G401.6 (cell line): Measurements from ENCODE around the gene EPHX1.

Source experiments
- FAIRE-seq: peaks from 2 replicates; lab custom pipeline; 2012; peaks lifted over from hg19 to GRCh38; lab: Jason Lieb, UNC

Gene EPHX1

DNA sequence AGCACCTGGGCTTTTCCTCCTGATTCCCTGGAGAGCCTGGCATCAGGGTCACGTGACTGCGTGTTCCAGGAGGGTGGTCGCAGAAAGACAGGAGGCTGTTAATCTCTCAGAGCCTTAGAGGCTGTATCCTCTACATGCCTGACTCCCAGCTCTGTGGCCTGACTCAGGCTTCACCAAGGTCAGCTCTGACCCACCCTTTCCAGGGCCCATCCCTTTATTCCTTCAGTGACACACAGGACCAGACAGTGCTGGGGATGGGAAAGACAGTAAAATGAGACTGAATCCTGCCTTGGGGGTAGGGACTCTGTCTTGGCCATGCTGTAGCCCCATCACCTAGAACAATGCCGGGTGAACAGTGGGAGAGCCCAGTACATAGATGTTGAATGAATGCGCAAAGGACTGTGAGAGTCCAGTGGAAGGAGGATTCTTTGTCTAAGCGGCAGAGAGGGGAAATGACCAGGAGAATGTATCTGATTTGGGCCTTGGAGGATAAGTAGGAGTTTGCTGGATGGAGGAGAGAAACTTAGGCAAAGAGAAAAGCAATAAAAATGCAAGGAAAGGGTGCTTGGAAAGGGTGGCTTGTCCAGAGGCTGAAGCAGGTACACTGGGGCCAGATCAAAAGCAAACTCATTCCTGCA is 33.0 kb downstream of the EPHX1 start:
- no peak for FAIRE-seq

DNA sequence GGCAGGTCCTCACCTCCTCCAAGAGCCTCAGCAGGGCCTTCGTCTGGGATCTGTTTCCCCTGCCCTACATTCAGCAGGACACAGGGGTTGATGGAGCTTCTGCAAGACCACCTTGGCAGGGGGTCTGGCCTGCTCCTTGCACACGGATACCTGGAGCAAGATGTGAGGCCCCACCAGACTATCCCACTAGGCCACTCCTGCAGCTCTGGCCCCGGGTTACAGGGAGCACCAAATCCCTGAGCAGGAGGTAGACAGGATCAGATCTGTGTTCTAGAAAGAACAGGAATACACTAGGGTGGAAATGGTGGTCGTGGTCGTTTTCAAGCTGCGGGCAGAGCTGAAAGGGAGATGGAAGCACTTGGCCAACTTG is 33.5 kb downstream of the EPHX1 start:
- FAIRE-seq, result no peak

GRCh38 chr1:225844236-225845061 is 34.5 kb downstream of the EPHX1 start:
- FAIRE-seq, result no peak

DNA sequence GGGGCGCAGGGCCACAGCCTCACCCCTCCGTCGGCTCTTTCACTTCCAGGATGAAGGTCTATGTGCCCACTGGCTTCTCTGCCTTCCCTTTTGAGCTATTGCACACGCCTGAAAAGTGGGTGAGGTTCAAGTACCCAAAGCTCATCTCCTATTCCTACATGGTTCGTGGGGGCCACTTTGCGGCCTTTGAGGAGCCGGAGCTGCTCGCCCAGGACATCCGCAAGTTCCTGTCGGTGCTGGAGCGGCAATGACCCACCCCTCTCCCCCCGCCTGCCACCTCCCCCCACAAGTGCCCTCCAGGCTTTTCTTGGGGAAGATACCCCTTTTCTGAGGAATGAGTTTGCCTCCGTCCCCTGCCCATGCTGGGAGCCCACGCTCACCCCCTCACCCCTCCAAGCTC is 35.2 kb downstream of the EPHX1 start:
- no peak for FAIRE-seq

GRCh38 chr1:225845571-225846259 is 35.8 kb downstream of the EPHX1 start:
- FAIRE-seq, result no peak

GRCh38 chr1:225846331-225847310 is 36.7 kb downstream of the EPHX1 start:
- no peak for FAIRE-seq

- FAIRE-seq, result no peak
These were observed 37.7 kb downstream of the EPHX1 start for GRCh38 chr1:225847610-225848009.

DNA sequence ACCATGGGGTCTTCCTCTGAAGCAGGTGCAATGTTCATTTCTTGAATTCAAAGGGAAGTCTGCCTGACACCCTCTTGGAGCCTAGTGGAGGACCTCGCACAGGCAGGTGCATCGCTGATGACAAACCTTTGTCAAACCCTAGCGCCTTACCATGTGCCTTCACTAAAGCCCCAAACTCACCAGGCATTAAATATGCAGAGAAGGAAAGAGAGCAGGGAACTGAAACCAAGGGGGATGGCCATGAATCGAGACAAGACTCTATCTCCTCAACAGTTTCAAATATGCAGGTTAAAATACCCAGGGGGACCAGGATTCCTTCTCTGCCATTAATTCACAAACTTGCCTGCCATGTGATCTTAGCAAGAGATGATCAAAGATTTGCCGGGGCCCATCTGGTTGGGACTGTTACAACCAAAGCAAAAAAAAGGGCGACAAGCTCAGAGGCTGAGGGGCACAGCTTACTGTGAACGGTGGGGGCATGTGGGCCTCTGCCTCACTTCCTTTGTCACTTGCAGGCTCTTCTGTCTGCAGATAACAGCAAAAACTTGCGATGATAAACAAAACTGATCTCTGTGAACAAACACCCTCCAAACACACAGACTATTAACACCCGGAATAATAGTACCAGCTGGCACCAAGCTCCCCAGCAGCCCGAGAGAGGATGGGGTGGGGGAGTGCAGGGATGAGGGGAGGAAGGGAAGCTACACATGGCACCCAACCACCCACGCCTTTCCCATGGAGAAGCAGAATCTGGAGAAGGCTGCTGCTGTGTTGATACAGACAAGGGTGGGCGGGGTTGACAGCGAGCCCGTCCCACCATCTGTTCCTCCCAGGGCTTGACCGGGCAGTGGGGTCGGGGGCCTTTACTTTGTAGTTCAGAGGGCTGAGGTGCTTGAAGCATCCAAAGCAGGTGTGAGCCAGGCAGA is 38.4 kb downstream of the EPHX1 start:
- FAIRE-seq, result no peak

DNA sequence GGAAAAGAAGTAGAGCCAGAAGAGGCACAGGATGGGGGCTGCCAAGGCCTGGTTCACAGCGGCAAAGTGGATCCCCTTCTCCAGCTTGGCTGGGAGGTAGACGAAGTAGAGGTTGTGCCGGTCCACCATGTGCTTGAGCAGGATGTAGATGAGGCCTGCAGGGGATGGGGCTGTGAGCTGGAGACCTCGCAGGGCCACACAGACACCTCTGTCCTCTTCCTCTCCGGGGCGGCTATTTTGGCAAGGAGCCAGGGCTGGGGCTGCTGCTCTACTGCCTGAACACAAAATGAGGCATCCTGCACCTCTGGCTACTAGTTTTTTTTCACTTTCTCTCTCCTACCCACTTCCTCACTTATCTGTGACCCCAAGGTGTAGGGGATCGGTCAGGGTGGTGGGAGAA is 40.0 kb downstream of the EPHX1 start:
- no peak for FAIRE-seq

- no peak for FAIRE-seq
These were observed 40.4 kb downstream of the EPHX1 start for GRCh38 chr1:225850370-225850769.

DNA sequence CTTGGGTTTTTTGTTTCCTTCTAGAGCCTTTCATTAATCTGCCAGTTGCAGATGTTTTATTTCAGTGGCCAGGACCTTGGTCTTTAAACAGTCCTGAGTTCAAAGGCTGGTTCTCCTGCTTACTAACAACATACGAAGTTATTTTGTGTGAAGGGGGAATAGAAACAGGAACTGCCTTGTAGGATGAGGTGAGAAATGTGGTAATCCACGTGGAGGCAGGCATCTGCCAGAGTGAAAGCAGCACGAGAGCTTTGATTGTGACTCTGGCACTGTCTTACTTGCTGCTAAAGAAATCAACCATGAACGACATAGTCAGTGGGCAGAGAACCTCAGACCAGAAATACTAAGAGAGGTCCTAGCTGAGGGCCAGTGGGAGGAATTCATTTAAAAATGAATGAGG is 41.9 kb downstream of the EPHX1 start:
- FAIRE-seq, result no peak

DNA sequence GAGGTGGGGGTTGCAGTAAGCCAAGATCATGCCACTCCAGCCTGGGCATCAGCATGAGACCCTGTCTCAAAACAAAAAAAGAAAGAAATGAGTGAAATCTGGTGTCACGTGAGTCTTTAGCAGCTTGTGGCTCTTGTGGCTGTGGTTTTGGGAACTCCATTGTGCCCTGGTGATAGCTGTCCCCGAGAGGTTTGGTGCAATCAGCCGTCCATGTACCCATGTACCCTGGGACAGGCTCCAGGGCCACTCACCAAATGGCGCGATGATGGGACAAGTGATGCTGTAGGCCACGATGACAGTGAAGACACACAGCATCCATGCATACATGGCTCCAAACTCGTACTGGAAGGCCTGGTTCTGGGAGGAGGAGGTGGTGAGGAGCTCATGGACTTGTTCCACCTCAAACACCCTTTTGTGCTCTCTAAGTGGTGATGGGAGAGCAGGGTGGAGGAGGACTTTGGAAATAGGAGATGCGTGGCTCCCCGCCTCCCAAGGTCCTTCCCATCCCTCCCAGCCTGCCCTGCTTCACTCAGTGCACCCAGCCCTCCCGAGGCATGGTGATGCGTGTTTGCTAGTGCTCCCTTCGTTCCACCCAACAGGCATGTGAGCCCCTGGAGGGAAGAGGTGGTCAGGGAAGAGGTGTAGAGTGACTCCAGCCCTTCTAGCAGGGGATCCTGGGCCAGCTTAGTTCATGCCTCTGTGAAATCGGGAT is 42.6 kb downstream of the EPHX1 start:
- no peak for FAIRE-seq

- FAIRE-seq, result no peak
These were observed 43.5 kb downstream of the EPHX1 start for GRCh38 chr1:225853441-225853840.

DNA sequence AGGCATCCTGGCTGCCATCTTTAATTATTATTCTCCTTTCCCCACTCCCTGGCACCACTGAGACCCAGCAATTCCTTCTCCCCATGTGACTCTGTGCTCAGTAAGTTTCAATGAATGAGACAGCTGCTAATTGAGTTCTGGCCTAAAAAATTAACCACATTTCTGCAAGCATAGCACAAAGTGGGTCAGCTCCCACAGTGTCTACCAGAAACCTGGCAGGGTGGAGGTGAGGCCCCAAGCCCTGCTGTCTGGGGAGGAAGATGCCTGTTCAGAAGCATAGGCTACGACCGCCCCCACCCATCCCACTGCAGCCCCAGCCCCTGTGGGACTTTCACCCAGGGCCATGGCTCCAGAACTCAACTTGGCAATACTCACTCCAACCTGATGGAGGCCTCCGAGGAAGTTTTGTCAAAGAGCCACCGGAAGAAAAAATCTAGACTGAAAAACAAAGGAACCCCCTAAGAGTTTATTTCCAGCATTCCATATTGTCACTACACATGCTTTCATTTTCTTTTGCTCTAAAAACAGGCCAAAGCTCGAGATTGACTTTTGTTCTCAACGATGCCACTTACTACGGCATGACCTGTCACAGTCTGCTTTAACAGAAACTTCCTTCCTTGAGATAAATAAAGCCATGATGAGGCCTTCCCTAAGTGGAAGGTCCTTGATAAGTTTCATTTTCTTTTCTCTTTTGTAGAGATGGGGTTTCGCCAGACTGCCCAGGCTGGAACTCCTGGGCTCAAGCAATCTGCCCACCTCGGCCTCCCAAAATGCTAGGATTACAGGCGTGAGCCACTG is 45.8 kb downstream of the EPHX1 start:
- FAIRE-seq, result no peak

DNA sequence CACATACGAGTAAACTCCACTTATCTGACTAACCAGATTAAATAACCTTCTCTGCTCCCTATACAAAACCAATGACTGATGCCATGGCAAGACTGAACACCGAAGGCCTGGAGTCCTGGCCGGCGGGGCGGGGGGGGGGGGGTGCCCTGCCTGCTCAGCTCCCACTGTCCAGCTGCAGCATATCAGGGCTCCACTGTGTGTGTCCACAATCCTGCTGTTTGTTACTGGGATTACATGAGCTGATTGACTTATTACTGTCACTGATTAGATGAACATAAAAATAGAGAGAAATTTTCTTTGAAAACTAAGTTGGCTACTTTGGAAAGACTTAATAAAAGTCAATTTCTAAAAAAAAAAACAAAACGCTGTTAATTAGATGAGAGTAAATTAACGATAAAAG is 47.3 kb downstream of the EPHX1 start:
- no peak for FAIRE-seq

DNA sequence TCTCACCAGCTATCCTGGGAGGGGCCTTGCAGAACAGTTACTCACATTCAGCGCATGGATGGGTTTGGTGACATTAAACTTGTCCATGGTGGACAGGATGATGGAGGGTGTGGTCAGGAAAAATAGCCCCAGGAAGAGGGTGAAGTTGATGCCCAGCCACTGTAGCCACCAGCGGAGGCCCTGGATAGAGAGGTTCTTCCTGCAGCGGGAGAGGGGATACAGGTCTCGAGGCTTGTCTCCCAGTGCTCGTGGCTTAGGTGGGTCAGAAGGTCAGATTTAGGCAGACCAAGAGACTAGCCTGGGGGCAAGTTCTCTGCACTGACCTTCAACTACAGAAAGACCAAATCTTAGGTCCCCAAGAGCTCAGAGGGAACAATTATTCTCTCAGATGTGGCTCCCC is 49.2 kb downstream of the EPHX1 start:
- no peak for FAIRE-seq

DNA sequence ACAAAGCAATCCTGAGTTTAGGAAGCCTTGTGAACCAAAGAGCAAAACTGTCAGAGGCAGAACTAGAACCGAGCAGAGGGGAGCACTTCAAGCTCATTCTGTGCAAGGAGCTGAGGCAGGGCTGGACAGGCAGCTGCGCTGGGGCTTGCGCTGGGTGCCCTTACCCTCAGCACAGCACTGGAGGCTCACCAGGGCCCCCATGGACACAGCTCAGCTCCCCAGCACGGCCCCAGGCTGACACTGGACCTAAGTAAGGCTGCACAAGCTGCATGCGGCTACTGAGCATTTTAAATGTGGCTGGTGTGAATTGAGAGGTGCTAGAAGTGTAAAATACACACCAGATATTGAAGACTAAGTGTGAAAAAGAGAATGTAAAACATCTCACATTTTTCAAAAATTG is 50.2 kb downstream of the EPHX1 start:
- no peak for FAIRE-seq

- FAIRE-seq, result no peak
These were observed 51.0 kb downstream of the EPHX1 start for GRCh38 chr1:225860876-225861441.
